Loucy (cell line): Measurements from ENCODE around the gene NRG2.

Source experiments
- CTCF ChIP-seq: fragments of 200-600 bp; sonication (generic); conservative IDR thresholded peaks from 2 replicates; pipeline ENCODE4 v1.5.1; 2014; ENCODE audit warnings: mild to moderate bottlenecking, antibody characterized with exemption, low read length
- EZH2phosphoT487 ChIP-seq: fragments of 200-600 bp; IDR thresholded peaks from 2 replicates; pipeline ENCODE4 v1.6.1; 2018; ENCODE audit warnings: antibody characterized with exemption, mild to moderate bottlenecking, moderate library complexity, borderline replicate concordance

GRCh38 chr5:140032296-140032695 is 10.8 kb downstream of the NRG2 start:
- no peak for TF ChIP-seq CTCF
- no peak for TF ChIP-seq EZH2phosphoT487
